ENCODE data around the gene TGM2.

The TGM2 gene

DNA sequence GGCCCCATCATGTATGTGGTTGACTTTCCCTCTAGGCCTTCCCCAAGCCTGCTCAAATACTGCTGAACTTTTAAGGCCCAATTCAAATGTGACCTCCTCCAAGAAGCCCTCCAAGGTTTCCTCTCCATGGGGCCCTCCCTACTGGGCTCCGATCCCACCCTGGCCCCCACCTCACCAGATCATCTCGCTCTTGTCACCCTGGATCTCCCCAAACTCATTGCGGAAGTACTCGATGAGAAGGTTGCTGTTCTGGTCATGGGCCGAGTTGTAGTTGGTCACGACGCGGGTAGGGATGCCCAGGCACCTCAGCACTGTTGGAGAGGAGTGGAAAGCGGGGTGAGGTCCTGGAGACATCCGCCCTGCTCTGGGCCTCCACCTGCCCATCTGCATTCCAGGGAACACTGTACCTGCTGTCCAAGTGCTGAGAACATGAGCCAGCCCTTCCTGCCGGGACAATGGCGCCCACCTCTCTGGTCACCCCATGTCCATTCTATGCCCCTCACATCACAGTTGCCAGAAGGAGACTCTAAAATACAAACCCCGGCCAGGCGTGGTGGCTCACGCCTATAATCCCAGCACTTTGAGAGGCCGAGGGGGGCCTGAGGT lies 23.1 kb downstream of the TGM2 start:
- no peak for DNase-seq

DNA sequence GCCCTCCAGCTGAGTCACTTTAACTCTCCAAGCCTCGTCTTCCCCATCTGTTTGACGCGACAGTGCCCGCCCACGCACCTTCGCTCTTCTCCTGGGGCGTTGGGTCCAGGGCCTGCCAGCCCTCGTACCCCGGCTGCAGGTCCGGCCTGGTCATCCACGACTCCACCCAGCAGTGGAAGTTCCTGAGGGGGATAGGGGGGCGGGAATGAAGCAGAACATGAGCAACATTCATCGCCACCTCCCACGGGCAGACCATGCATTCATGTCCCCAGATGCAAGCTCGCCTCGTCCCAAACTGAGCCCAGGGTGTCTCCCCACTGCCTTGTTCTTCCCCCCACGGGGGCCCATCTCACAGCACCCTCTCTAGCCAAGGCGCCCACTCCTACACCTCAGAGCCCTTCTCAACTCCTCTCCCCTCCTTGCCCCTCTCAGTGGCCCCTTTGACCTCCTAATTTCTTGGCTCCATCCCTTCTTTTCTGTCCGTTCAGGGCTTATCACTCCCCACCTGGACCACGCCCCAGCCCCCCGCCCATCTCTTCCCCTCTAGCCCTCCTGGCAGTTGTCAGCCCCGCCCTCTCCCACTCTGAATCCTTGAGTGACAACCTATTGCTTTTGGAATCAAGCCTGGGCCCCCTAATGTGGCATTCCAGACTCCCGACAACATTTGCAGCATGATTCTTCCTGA lies 23.7 kb downstream of the TGM2 start:
- DNase-seq: no peak

DNA sequence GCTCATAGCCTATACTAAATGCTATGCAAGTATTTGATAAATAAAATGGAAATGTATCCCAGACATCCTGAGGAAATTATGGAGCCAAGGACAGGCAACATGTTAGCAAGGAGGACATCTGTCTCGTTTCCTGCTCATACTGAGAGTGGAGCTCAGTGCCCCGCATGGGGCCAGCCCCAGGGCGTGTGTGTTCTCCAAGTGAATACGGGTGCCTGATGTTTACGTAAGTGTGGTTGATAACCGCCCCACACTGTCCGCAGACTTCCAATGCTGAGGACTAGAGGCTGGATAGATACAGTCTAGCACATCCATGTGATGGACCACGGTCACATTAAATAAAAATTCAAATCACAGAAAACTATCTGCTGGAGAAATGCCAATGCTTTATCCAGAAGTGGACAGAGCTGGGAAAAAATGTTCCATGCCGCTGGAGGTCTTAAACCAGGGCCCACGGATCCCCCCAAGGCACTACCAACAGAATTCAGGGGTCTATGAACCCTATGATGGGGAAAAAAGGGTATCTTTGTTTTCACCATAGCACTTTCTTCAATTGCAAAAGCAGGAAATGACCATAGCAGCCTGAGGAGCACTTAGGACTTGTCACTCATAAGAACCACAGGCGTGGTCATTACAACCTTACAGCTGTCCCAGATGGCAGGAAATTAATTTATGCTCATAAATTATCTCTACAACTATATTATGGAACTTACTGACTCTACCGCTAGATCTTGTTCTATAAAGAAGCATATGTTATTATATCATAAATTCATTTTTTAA lies 24.9 kb downstream of the TGM2 start:
- DNase-seq: peak in 2 of 3 experiments; percentile 68 to 80

DNA sequence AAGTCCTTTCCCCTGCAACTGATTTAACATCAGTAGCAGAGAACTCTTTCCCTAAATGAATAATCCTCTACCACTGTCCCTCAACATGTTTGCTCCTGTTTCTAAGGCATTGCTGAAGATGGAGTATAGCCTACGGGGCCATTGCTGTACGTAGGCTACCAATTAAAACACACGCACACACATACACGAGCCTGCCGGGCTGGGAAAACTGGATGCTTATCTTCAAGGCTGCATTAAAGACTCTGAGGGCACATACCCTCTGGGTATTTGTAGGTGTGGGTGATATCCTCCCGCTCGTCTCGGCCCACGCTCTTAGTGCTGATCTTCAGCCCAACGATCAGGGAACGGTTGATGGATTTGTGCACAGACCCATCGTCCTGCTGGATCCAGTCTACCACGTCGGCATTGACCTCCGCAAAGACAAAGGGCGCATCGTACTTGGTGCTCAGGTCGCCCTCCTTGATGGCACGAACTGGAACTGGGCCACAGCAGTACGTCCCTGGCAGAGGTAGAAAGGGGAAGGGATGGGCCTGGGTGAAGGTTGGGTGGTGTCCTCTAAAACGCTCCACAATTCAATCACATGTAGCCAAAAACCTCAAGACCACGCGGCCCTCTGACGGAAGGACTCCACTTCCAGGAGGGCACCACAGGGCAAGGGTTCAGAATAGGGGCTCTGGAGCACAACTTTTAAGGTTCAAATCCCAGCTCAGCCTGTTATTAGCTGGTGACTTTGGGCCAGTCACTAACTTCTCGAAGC lies 25.7 kb downstream of the TGM2 start:
- no peak for DNase-seq

DNA sequence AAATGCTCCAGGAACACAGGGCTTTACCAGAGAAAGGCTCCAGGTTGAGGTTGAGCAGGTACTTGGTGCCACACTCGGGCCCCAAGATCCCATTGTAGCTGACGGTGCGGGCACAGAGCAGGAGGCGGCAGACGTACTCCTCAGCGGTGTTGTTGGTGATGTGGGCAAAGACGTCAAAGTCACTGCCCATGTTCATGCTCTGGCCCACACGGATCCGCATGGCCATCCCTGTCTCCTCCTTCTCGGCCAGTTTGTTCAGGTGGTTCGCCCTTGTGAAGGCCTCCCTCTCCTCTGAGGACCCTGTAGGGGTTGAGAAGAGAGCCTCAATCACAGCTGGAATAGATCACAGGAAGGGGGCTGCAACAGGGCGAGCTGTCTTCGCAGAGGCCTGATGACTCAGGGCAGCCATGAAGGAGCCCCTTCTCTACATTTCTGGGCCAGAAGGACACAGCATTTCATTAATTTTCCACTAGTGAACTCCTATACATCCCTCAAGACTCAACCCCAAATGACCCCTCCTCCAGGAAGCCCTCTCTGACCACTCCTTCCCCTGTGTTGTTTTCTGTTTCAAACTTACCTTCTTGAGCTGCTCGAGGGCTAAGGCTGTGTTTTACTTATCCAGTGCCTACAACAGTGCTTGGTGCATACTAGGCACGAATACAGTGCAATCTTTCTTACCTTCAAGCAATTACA lies 26.8 kb downstream of the TGM2 start:
- DNase-seq: no peak

DNA sequence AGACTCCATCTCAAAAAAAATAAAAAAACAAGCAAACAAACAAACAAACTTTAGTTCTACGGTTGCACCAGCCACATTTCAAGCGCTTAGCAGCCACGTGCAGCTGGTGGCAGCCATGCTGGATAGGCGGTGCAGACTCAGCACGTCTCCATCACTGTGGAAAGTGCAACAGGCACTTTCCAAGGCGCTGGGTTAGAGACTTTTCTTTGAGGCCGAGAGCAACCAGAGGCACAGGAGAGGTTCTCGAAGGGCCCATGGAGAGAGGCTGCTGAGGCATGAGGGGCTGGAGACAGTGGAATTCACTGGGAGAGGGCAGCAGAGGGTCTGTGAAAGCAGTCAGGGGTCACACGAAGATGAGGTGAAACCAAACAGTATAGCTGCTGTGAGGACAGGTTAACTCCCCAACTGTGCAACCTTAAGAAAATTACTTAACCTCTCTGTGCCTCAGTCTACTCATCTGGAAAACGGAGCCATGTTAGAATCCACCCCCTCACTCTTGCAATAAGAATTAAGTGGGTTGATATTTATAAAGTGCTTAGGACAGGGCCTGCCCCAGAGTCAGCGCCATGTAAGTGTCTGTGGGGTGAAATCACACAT lies 27.5 kb downstream of the TGM2 start:
- DNase-seq: no peak

DNA sequence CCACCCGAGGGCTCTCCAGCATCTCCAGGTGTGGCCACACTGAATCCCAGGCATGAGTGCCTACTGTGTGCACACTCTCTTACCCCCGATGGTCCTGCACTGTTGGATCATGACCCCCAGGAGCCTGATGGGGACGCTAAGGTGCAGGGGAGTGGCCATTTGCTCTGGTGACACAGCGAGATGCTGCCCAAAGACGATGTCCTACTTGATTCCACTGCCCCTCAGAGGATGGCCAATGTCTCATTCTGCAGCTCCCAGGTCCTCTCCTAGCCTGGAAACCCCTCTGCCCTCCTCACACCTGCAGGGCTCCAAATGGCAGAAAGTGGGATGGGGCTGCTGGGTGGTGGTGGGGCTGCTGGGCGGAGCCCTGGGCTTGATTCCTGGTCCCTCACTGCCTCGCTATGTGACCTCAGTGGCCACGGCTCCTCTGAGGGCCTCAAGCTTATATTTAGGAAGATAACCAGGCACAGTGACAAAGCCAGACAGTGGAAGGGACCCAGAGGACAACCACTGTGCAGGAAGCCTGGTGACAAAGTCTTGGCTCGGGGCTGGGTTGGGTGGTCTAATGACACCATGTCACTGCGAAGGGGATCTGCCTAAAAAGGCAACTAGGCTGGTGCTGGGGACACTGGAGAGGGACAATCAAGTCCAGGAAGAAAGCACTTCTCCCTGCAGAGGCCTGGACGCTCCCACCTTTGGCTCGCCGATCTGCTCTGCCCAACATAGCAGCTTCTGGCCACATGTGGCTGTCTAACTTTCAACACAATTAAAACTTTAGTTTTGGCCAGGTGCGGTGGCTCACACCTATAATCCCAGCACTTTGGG lies 28.4 kb downstream of the TGM2 start:
- DNase-seq: no peak

DNA sequence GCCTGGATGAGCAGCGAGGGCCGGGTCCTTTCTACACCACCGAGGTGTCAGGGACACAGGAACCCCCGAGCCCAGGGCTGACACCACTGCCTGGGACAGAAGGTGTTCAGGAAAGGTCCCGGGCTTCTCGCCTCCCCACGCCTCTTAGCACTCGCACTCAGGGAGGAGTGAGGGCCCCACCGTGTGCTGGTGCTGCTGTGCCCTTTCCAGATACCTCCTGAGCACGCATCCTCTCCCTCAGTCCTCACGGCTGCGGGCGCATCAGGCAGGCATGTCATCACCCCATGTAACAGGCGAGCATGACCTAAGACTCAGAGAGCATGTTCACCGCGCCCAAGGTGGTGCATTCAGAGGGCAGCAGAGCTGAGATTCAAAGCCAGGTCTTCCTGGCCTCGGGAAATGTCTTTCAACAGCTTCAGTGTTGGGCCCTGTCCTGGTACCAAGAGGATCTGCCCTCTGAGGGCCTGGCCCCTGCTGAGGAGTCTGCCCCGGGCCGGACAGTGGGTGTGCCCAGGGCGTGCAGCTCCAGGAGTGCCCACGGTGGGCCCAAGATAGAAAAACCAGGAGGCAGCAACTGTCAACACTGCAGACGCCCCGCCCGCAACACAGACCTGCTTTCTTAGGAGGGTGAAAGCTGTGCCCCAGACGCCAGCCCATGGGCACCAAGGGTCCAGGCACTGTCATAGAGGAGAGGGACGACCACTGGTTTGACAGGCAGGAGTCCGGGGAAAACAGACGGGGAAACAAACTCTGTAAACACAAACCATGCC lies 29.2 kb downstream of the TGM2 start:
- DNase-seq: no peak

DNA sequence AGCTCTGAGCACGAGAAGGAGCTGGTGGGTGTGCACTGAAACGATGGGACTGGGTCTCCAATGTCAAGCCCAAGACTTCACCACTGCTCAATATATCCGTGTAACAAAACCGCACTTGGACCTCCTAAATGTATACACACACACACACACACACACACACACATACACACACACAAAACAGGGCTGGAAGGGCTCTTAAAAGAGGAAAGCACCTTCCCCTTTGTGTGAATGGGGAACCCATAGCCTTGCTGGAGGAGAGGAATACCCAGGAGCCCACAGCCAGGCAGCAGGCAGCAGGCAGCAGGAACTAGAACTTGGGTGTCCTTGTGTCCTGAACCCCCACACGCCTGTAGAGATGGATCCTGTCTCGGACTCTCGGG lies 29.8 kb downstream of the TGM2 start:
- DNase-seq: no peak

DNA sequence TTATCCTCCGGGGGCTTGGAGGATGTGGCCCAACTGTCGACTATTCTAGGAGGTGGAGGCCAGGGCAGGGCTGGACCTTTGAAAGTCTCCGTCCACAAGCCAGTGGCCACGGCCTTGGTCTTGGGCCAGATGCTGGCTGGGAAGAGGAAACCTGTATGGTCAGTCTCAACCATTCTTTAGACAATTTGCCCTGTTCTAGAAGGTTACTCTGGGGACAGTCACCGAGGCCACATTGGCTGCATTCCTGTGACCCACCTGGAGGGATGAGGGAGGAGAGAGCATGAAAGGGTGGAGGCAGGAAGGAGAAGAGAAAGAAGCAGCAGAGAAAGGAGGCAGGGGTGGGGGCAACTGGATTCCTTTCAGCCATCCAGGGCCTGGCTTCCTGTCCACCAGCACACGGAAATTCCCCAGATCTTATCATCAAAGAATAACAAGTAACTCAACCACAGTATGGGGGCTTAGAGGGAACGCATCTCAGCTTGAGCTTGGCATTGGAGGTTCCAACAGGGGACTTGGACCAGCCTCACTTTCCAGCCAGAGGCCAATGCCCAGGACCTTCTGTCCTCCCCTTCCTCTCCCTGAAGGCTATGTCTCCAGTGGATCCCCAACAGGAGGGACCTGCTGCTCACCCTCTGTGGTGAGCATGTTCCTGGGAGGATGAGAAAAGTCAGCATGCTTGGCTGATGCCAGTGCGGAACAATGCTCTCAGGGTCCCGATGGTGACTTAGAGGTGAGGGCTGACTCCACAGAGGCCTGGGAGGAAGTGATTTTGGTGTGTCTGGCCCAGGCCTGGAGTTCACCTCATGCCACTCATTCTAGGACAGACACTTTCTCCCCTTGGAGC lies 30.4 kb downstream of the TGM2 start:
- DNase-seq: no peak

DNA sequence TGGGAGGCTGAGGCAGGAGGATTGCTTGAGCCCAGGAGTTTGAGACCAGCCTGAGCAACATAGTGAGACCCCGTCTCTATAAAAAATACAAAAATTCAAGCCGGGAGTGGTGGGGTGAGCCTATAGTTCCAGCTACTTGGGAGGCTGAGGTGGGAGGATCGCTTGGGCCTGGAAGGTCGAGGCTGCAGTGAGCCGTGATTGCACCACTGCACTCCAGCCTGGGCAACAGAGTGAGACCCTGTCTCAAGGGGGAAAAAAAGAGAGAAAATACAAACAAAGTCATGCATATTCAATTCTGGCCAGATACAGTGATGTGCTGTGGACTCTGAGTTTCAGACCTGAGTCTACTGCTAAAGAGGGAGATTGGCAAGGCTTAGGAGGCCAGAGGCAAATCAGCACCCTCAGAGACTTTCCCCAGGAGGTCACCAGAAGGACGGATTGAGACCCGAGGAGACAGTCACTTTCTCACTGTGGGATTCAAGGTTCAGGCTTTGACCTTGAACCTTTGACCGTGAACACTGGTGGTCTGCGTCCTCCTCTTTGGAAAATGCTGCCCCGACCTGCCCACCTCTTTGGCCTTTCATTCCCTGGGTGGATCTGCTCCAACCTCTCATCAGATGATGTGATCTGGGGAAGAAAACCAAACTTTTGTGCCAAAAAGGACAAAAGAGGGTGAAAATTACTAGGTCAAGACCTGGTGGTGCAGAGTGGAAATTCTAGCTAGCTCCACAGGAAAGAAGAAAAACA lies 31.2 kb downstream of the TGM2 start:
- no peak for DNase-seq

DNA sequence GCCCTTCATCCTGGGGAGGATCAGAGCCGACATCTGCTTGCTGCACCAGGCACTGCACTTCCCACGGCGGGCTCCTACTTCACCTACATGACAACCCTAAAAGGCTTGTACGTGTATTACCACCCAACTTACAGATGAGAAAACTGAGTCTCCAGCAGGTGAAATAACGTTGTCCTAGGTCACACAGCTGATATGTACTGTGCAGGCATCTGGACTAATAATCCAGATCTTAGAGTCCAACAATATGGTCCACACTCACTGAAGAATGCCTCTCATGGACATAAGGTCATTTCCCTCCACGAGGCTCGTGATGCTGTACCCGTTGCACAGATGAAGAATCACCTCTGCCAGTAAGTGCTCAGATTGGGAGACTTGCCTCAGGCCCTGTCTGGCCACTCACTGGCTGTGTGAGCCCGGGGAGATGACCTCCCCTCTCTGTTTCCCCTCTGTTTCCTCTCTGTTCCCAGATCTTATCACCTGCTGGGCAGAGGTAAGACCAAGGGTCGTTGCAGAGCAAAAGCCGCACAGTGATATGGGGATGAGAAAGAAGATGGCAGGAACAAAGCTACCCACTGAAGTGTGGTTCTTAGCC lies 32.1 kb downstream of the TGM2 start:
- DNase-seq: no peak

DNA sequence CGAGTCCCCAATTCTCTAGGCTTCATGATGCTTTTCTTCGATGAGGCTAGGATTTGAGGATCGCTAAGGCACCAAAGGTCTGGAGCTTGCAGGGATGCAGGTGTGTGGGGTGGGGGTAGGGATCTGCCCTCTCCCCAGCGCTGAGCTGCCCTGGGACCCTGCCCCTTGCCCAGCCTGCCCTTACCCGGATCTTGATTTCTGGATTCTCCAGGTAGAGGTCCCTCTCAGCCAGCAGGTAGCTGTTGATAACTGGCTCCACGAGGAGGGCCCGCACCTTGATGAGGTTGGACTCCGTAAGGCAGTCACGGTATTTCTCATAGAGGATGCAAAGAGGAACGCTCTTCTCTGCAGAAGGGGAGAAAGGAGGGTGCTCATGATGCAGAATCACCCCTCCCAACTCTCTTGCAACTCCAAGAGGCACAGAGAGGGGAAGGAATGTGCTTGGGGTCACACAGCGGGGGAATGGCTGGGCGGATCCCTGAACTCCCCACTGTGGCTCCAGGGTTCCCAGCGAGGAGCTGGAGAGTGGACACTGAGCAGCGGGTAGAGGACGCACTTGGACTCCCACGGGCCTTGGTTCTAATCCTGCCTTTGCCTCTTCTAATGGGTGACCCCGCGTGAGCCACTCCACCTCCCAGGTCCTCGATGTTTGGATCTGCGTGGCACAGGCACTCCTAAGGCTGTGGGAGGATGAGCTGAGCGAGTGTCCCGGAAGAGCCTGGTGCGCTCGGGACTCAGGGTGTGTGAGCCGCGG lies 32.7 kb downstream of the TGM2 start:
- DNase-seq: no peak

DNA sequence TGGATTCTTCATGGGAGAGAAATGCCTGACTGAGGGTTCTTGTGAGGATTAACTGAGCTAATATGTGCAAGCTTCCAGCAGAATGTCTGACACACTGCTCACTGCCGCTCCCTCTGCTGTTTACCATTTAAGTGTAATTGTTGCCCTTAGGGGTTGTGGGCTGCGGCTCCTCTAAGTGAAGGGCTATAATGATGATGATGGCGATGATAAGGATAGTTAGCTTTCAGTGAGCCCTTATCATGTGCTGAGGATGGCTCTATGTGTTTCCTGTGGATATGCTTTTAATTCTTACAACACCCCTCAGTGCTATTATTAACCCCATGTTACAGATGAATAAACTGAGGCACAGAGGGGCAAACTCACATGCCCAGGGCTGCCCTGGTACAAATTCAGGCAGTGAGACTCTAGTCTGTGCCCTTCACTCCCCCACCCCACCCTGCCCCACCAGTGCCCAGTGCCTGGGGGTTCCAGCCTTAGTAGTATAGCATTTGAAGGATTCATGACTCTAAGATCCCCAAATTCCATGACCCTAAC lies 33.4 kb downstream of the TGM2 start:
- peak in 1 of 3 experiments; percentile 62 for DNase-seq

DNA sequence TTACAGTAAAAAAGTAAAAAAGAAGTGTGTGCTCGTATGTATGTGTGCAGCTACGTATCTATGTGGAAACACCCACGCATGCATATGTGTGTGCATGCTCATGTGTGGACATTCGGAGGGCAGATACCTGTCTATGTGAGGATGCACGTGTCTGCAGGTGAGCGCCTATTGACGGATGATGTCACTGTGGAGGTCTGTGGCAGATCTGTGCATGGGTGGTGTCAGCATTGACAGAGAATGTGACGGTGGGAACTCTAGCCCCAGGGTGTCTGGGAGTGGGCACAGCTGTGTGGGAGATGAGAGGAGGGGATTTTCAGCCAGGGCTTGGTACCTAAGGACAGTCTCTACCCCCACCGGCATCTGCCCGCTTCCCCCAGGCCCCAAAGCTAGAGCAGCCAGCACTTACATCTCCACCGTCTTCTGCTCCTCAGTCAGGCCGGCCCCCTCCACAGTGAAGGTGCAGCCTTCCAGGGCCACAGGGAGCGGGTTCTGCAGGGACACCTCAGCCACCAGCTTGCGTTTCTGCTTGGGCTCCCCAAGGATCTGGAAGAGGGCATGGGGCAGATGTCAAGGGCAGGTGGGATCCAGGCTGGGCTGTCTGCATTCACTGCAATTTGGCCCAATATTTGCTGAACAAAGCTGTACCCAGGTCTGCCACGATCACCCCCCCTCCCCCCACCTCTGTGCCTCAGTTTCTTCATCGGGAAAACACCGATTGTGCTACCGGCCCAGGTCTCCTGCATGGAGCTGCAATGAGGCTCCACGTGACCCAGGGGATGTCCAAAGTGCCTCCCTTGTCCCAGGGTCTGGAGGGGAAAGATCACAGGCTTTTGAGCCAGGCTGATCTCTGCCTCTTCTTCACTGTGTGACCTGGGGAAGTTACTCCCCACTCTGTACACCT lies 34.1 kb downstream of the TGM2 start:
- no peak for DNase-seq

DNA sequence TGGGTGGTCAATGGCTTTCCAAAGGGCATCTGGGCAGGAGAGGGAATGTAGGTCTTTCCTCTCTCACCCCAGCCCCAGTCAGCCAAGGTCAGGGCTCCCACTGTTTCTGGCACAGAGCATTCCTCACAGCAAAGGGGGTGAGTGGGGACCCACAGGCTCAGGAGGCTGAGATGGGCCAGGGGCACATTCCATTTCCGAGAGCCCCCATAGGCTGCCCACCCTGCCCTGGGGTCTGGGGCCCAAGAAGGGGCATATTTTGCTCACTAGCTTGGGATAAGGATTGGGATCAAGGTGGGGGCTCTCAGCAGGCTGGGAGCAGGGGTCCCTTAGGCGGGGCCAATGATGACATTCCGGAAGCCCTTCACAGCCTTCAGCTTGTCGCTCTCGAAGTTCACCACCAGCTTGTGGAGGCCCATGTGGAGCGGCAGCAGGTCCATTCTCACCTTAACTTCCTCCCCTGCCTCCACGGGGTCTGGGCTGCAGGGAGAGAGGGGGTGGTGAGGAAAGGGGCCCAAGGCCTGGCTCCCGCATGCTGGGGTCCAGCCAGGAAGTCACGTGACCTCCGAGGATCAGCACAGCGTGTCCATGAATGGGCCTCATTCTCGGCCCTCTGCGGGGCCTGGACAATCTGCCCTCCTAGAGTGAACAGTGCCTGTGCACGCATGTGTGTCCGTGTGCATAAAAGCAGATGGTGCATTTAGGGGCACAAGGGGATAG lies 35.0 kb downstream of the TGM2 start:
- no peak for DNase-seq
